HG02973 (cell line): Measurements from ENCODE around the gene FRS2.
"Not testable (repeated sequence)": the region's sequence is repeated elsewhere in the genome, so short reads cannot be mapped to it uniquely, and the experiment has no call there.

Experiments used
- ATAC-seq: cut with Tn5 transposase; IDR thresholded peaks from one replicate; pipeline ENCODE4 v1.9.1; 2021; ENCODE audit warnings: moderate library complexity; ENCODE audit not compliant: unreplicated experiment

Gene FRS2

GRCh38 chr12:69570545-69571399 is 100.6 kb downstream of the FRS2 start:
- ATAC-seq, result peak; percentile 74

GRCh38 chr12:69575346-69575745 is 105.2 kb downstream of the FRS2 start:
- no peak for ATAC-seq

- no peak for ATAC-seq
These were observed 108.1 kb downstream of the FRS2 start for GRCh38 chr12:69578283-69578682.

- no peak for ATAC-seq
These were observed 108.8 kb downstream of the FRS2 start for GRCh38 chr12:69579029-69579428.

GRCh38 chr12:69580074-69580473 is 109.9 kb downstream of the FRS2 start:
- ATAC-seq, result no peak

GRCh38 chr12:69583203-69583602 is 113.0 kb downstream of the FRS2 start:
- no peak for ATAC-seq

GRCh38 chr12:69585189-69586062 is 115.2 kb downstream of the FRS2 start, which contains the start of gene CCT2:
CCT2 (plus strand) TSS chr12:69585459; CDS start chr12:69585522, 63 bp downstream.
- peak; percentile 95 for ATAC-seq

GRCh38 chr12:69588527-69588926 is 118.3 kb downstream of the FRS2 start:
- ATAC-seq, result no peak

GRCh38 chr12:69589082-69589481 is 118.9 kb downstream of the FRS2 start:
- no peak for ATAC-seq

GRCh38 chr12:69595689-69596088 is 125.5 kb downstream of the FRS2 start:
- no peak for ATAC-seq

- no peak for ATAC-seq
These were observed 128.1 kb downstream of the FRS2 start for GRCh38 chr12:69598174-69598753.

- ATAC-seq, result no peak
These were observed 130.6 kb downstream of the FRS2 start for GRCh38 chr12:69600804-69601203.

GRCh38 chr12:69601962-69602685 is 131.9 kb downstream of the FRS2 start:
- no peak for ATAC-seq

- no peak for ATAC-seq
These were observed 132.8 kb downstream of the FRS2 start for GRCh38 chr12:69602954-69603353.

GRCh38 chr12:69603556-69603955 is 133.4 kb downstream of the FRS2 start:
- ATAC-seq, result not testable (repeated sequence)

- ATAC-seq, result not testable (repeated sequence)
These were observed 134.1 kb downstream of the FRS2 start for GRCh38 chr12:69604275-69604674.

- ATAC-seq, result no peak
These were observed 137.9 kb downstream of the FRS2 start for GRCh38 chr12:69608114-69608513.

GRCh38 chr12:69610126-69610525 is 139.9 kb downstream of the FRS2 start:
- ATAC-seq, result no peak

- ATAC-seq, result no peak
These were observed 140.5 kb downstream of the FRS2 start, which contains the start of gene LRRC10 for GRCh38 chr12:69610729-69611128. LRRC10 (minus strand) TSS chr12:69610907; CDS start chr12:69610838, 69 bp downstream.

- ATAC-seq, result no peak
These were observed 143.2 kb downstream of the FRS2 start for GRCh38 chr12:69613351-69613750.

GRCh38 chr12:69616025-69616424 is 145.8 kb downstream of the FRS2 start:
- no peak for ATAC-seq
